ENCODE measurements around the gene SP140.

GRCh38 chr2:230208576-230208975 is 17.0 kb upstream of the SP140 start:
- TF ChIP-seq POLR2A (IDR thresholded peaks at IDR 0.05) (no peak), POLR2AphosphoS5 (IDR thresholded peaks at IDR 0.05) (no peak)
- TF ChIP-seq, protein P1, sequence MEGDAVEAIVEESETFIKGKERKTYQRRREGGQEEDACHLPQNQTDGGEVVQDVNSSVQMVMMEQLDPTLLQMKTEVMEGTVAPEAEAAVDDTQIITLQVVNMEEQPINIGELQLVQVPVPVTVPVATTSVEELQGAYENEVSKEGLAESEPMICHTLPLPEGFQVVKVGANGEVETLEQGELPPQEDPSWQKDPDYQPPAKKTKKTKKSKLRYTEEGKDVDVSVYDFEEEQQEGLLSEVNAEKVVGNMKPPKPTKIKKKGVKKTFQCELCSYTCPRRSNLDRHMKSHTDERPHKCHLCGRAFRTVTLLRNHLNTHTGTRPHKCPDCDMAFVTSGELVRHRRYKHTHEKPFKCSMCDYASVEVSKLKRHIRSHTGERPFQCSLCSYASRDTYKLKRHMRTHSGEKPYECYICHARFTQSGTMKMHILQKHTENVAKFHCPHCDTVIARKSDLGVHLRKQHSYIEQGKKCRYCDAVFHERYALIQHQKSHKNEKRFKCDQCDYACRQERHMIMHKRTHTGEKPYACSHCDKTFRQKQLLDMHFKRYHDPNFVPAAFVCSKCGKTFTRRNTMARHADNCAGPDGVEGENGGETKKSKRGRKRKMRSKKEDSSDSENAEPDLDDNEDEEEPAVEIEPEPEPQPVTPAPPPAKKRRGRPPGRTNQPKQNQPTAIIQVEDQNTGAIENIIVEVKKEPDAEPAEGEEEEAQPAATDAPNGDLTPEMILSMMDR (IDR thresholded peaks at IDR 0.05): no peak
